IMR-90 (cell line): ENCODE data around the gene SYNE2. TPM values are rescaled to one million over a fixed set of nuclear protein-coding genes. Genes with fewer than 3 reads are reported as not detected.

Experiments used
- ATAC-seq: fragments of 200-7000 bp; cut with Tn5 transposase; 2 replicates; pipeline ENCODE4 v1.9.1; 2020; ENCODE audit warnings: low read depth, mild to moderate bottlenecking, moderate library complexity
- BruUV-seq: library from RNA; stranded (reverse); fragments of 400-500 nt; replicated peaks from 2 replicates; lab custom pipeline; 2021; lab: Mats Ljungman, UMichigan
- CTCF ChIA-PET: fragments of 300-600 bp; formaldehyde crosslinking; extraction: SDS; loops from one replicate; lab custom pipeline; 2021; ENCODE audit warnings: antibody characterized with exemption; lab: Yijun Ruan, JAX
- POLR2A ChIA-PET: fragments of 300-600 bp; sonication (Branson Sonifier 250); formaldehyde crosslinking; loops from one replicate; lab custom pipeline; 2022; ENCODE audit warnings: antibody characterized with exemption; ENCODE audit not compliant: unreplicated experiment; lab: Charles Lee
- DNase-seq: peaks from one replicate; pipeline ENCODE4 v3.0.0; 2013
- H2AFZ ChIP-seq: replicated peaks from 2 replicates; pipeline ENCODE3; 2013; ENCODE audit warnings: low read length, mild to moderate bottlenecking; ENCODE audit not compliant: poor library complexity
- H2AK5ac ChIP-seq: 2 replicates; pipeline ENCODE4 v1.6.1; 2013; ENCODE audit warnings: low read depth, low read length, inconsistent platforms
- H2AK9ac ChIP-seq: replicated peaks from 2 replicates; pipeline ENCODE3; 2013; ENCODE audit warnings: mild to moderate bottlenecking, low read depth, low read length, moderate library complexity; ENCODE audit not compliant: poor library complexity
- H2BK120ac ChIP-seq: 2 replicates; pipeline ENCODE4 v1.6.1; 2013; ENCODE audit warnings: low read depth, low read length, inconsistent platforms
- H2BK15ac ChIP-seq: 3 replicates; pipeline ENCODE4 v1.6.1; 2013; ENCODE audit warnings: low read depth, low read length, inconsistent platforms
- H2BK20ac ChIP-seq: 2 replicates; pipeline ENCODE4 v1.6.1; 2013; ENCODE audit warnings: low read depth, mild to moderate bottlenecking, inconsistent platforms, low read length, moderate library complexity
- H2BK5ac ChIP-seq: 2 replicates; pipeline ENCODE4 v1.6.1; 2013; ENCODE audit warnings: mild to moderate bottlenecking, low read depth, low read length, inconsistent platforms; ENCODE audit not compliant: poor library complexity, severe bottlenecking
- H3K14ac ChIP-seq: replicated peaks from 2 replicates; pipeline ENCODE4 v1.6.1; 2013; ENCODE audit warnings: low read depth, low read length, inconsistent platforms
- H3K18ac ChIP-seq: 2 replicates; pipeline ENCODE4 v1.6.1; 2013; ENCODE audit warnings: low read depth, low read length, control low read depth
- H3K23ac ChIP-seq: 2 replicates; pipeline ENCODE4 v1.6.1; 2013; ENCODE audit warnings: low read depth, low read length, inconsistent platforms
- H3K27ac ChIP-seq: 2 replicates; pipeline ENCODE4 v1.5.1; 2013; ENCODE audit warnings: mild to moderate bottlenecking, control low read depth, low read length; ENCODE audit not compliant: insufficient read depth
- H3K27me3 ChIP-seq: 2 replicates; pipeline ENCODE4 v1.6.1; 2013; ENCODE audit warnings: low read length; ENCODE audit not compliant: control insufficient read depth, insufficient read depth
- H3K36me3 ChIP-seq: 2 replicates; pipeline ENCODE4 v1.6.1; 2013; ENCODE audit warnings: low read length, mixed read lengths; ENCODE audit not compliant: control insufficient read depth, insufficient read depth
- H3K4ac ChIP-seq: 2 replicates; pipeline ENCODE4 v1.6.1; 2013; ENCODE audit warnings: low read depth, low read length, inconsistent platforms
- H3K4me1 ChIP-seq: 2 replicates; pipeline ENCODE4 v1.6.1; 2013; ENCODE audit warnings: low read length, mixed read lengths; ENCODE audit not compliant: control insufficient read depth, insufficient read depth
- H3K4me2 ChIP-seq: 2 replicates; pipeline ENCODE4 v1.6.1; 2013; ENCODE audit warnings: low read depth, mild to moderate bottlenecking, control low read depth, low read length, moderate library complexity
- H3K4me3 ChIP-seq: 2 replicates; pipeline ENCODE4 v1.5.1; 2013; ENCODE audit warnings: low read depth, mild to moderate bottlenecking, control low read depth, low read length, moderate library complexity; ENCODE audit not compliant: insufficient read depth
- H3K56ac ChIP-seq: 2 replicates; pipeline ENCODE4 v1.6.1; 2013; ENCODE audit warnings: low read length, inconsistent platforms; ENCODE audit not compliant: insufficient read depth; ENCODE audit errors: extremely low read depth
- H3K79me1 ChIP-seq, 2 experiments: 2 replicates each; pipeline ENCODE4 v1.6.1; 2013; ENCODE audit warnings: low read length in 2 of 2, inconsistent platforms in 1 of 2, low read depth in 1 of 2
- H3K9ac ChIP-seq: 2 replicates; pipeline ENCODE4 v1.6.1; 2013; ENCODE audit warnings: low read depth, low read length, control low read depth
- H3K9me1 ChIP-seq: 2 replicates; pipeline ENCODE4 v1.6.1; 2013; ENCODE audit warnings: low read length, inconsistent platforms; ENCODE audit not compliant: insufficient read depth
- H3K9me3 ChIP-seq: 2 replicates; pipeline ENCODE4 v1.6.1; 2013; ENCODE audit warnings: low read length; ENCODE audit not compliant: control insufficient read depth, insufficient read depth
- H4K20me1 ChIP-seq: 2 replicates; pipeline ENCODE4 v1.6.1; 2013; ENCODE audit warnings: low read length, inconsistent platforms; ENCODE audit not compliant: insufficient read depth
- H4K5ac ChIP-seq: 2 replicates; pipeline ENCODE4 v1.6.1; 2013; ENCODE audit warnings: mild to moderate bottlenecking, low read depth, low read length, control low read depth
- H4K8ac ChIP-seq, 2 experiments: 2 replicates each; pipeline ENCODE4 v1.6.1; 2013; ENCODE audit warnings: low read depth in 2 of 2, low read length in 2 of 2, control low read depth in 1 of 2, inconsistent platforms in 1 of 2
- H4K91ac ChIP-seq: 2 replicates; pipeline ENCODE4 v1.6.1; 2013; ENCODE audit warnings: low read depth, low read length, inconsistent platforms; ENCODE audit not compliant: insufficient read depth
- MXI1 ChIP-seq: IDR thresholded peaks from 2 replicates; pipeline ENCODE4 v1.6.1; 2012; ENCODE audit warnings: low read depth, mild to moderate bottlenecking, low read length, moderate library complexity, borderline replicate concordance
- RAD21 ChIP-seq: IDR thresholded peaks from 2 replicates; pipeline ENCODE4 v1.6.1; 2012; ENCODE audit warnings: low read length, improper control_type of control experiment
- WGBS, 2 experiments: methylation state at CpG; one replicate each; pipeline versions ENCODE4 v1.1.5 to v1.1.7; 2013; ENCODE audit warnings: missing lambda C conversion rate in 2 of 2; ENCODE audit not compliant: insufficient read length in 1 of 2; ENCODE audit errors: extremely low coverage in 2 of 2; 5-methylcytosine and 5-hydroxymethylcytosine counted together
- dilution Hi-C: fragments of 300-500 bp; cut with HindIII; formaldehyde crosslinking; loops from one replicate; pipeline ENCODE4 v1.14.3; 2018; ENCODE audit warnings: low sequenced_read_pairs; ENCODE audit not compliant: unreplicated experiment
- in situ Hi-C: fragments of 300-500 bp; cut with MboI; formaldehyde crosslinking; loops from 3 replicates; pipeline ENCODE4 v1.14.3; 2019; ENCODE audit warnings: low sequenced_read_pairs, inconsistent platforms, mixed read lengths
- intact Hi-C: fragments of 100-400 bp; cut with micrococcal nuclease; formaldehyde crosslinking; loops from 2 replicates; pipeline ENCODE4 v1.10.0; 2022
- polyA plus RNA-seq, 3 experiments: library from polyadenylated mRNA; depleted of rRNA; stranded (reverse); fragments of >200 nt; gene quantifications; 2 replicates each; pipeline ENCODE4 v1.2.3, GENCODE V29; 2012; ENCODE audit warnings: low replicate concordance in 1 of 3
- total RNA-seq: library from RNA; depleted of rRNA; stranded (reverse); fragments of >200 nt; gene quantifications from 2 replicates; pipeline ENCODE4 v1.2.3, GENCODE V29; 2012
- TF ChIP-seq, protein P1 (sequence below): conservative IDR thresholded peaks from 2 replicates; pipeline ENCODE4 v1.5.1; 2012; ENCODE audit warnings: mild to moderate bottlenecking, low read depth, low read length, improper control_type of control experiment

Gene SYNE2
- total and polyA plus RNA-seq, 2 of the 4 experiments (the other 2 are of a cell fraction) = 5.2 to 28.9 TPM

DNA sequence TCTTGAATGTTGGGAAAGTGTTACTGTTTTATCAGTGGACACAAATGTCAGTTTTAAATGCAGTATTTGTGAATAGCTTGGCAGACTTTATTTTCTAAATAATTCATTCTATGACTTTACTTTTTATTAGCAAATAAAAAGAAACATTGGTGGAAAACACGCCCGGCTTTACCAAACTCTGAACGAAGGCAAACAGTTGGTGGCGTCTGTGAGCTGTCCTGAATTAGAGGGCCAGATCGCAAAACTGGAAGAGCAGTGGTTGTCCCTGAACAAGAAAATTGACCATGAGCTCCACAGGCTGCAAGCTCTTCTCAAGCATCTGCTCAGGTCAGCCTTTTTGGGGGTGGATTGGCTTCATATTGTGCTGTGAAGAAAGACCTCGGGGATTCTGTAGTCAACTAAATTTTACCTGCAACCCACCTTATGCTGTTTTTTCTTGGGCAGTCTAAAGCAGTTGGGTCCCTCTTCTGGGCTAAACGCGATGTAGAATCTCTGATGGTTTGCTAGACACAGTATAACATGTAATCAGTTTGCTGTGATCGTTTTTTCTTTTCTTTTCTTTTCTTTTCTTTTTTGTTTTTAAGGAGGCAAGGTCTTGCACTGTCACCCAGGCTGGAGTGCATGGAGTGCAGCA, 285.0 kb downstream of the SYNE2 start:
- H3K9ac ChIP-seq = no peak overlapping the region
- no peak overlapping the region for H2BK5ac ChIP-seq
- H3K23ac ChIP-seq = no peak overlapping the region
- CTCF ChIA-PET = interaction anchor here (0.6 to 1.4 kb wide), 3 partner anchors 28 to 157 kb away, joined by 3 read pairs; no protein-coding TSS in a partner anchor
- no TSS peak for BruUV-seq
- dilution Hi-C loops = no loop called here
- TF ChIP-seq, protein P1, sequence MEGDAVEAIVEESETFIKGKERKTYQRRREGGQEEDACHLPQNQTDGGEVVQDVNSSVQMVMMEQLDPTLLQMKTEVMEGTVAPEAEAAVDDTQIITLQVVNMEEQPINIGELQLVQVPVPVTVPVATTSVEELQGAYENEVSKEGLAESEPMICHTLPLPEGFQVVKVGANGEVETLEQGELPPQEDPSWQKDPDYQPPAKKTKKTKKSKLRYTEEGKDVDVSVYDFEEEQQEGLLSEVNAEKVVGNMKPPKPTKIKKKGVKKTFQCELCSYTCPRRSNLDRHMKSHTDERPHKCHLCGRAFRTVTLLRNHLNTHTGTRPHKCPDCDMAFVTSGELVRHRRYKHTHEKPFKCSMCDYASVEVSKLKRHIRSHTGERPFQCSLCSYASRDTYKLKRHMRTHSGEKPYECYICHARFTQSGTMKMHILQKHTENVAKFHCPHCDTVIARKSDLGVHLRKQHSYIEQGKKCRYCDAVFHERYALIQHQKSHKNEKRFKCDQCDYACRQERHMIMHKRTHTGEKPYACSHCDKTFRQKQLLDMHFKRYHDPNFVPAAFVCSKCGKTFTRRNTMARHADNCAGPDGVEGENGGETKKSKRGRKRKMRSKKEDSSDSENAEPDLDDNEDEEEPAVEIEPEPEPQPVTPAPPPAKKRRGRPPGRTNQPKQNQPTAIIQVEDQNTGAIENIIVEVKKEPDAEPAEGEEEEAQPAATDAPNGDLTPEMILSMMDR = peak; percentile 35
- TF ChIP-seq MXI1 (no peak), RAD21 (0 out of 2 replicates have a peak, but pooled peaks have one; percentile 25)
- H3K4me3 ChIP-seq = no peak overlapping the region
- H4K8ac ChIP-seq = no peak overlapping the region
- H4K91ac ChIP-seq = no peak overlapping the region
- no peak overlapping the region for H3K14ac ChIP-seq
- H2AK9ac ChIP-seq = no peak overlapping the region
- no peak overlapping the region for H4K5ac ChIP-seq
- H3K9me3 ChIP-seq = no peaks in the 10 kb centered on the region
- ATAC-seq (no peak), DNase-seq (peak; percentile 8)
- no peaks in the 10 kb centered on the region for H3K4me1 ChIP-seq
- 62% methylated on average over 3 of the region's 9 CpGs; no CpG with 5 or more reads in 1 of the 2 experiments for WGBS, 2 experiments
- no peaks in the 10 kb centered on the region for H3K27me3 ChIP-seq
- H3K18ac ChIP-seq = no peak overlapping the region
- no peak overlapping the region for H2BK15ac ChIP-seq
- no peak overlapping the region for H2AFZ ChIP-seq
- H3K27ac ChIP-seq = no peak overlapping the region
- no peaks in the 10 kb centered on the region for H3K9me1 ChIP-seq
- no peaks in the 10 kb centered on the region for H4K20me1 ChIP-seq
- H2BK20ac ChIP-seq = no peak overlapping the region
- in situ Hi-C loops = no loop called here
- POLR2A ChIA-PET = interaction anchor here (0.5 kb wide), 1 partner anchor 17 kb away, joined by 3 read pairs; no protein-coding TSS in a partner anchor
- no peaks in the 10 kb centered on the region for H3K36me3 ChIP-seq
- H3K56ac ChIP-seq = no peak overlapping the region
- no peaks in the 10 kb centered on the region for H3K79me1 ChIP-seq
- intact Hi-C loops = loop anchor here (2.0 kb wide), 1 partner anchor 157 kb away; the partner anchor contains the start of gene ESR2
- H2BK120ac ChIP-seq = no peak overlapping the region
- H3K4ac ChIP-seq = no peak overlapping the region
- no peak overlapping the region for H2AK5ac ChIP-seq
- no peak overlapping the region for H3K4me2 ChIP-seq
